ENCODE measurements around the gene ABTB1.

- TF ChIP-seq CTCF (IDR thresholded peaks at IDR 0.05) (no peak), POLR2A (IDR thresholded peaks at IDR 0.05) (no peak), EP300 (IDR thresholded peaks at IDR 0.05) (no peak)
Measured at GRCh38 chr3:127711021-127711695, 38.4 kb downstream of the ABTB1 start.

Data from ovary (tissue), 3 donors.